Activated B cell treated with CpG ODN at 0.5 μM for 24 hours (primary cell): ENCODE measurements around the gene RCN1. TPM values are rescaled to one million over a fixed set of nuclear protein-coding genes. Genes with fewer than 3 reads are reported as not detected.

Experiments
- ATAC-seq: fragments of 200-7000 bp; cut with Tn5 transposase; one replicate; pipeline ENCODE4 v1.10.0; 2021; ENCODE audit warnings: low read depth, mild to moderate bottlenecking, moderate library complexity
- CTCF ChIA-PET: fragments of 350-600 bp; sonication (Branson Sonifier 250); formaldehyde crosslinking; loops from one replicate; lab custom pipeline; 2021; ENCODE audit warnings: antibody characterized with exemption; lab: Charles Lee
- POLR2A ChIA-PET: fragments of 350-600 bp; sonication (Branson Sonifier 250); formaldehyde crosslinking; loops from one replicate; lab custom pipeline; 2021; ENCODE audit warnings: antibody characterized with exemption; lab: Charles Lee
- DNase-seq: peaks from one replicate; pipeline ENCODE4 v3.0.0; 2022
- H3K27ac Mint-ChIP-seq: one replicate; pipeline ENCODE4 v1.8.0; 2020; ENCODE audit warnings: mixed read lengths
- H3K27me3 Mint-ChIP-seq: one replicate; pipeline ENCODE4 v1.8.0; 2021; ENCODE audit warnings: mixed read lengths
- H3K36me3 Mint-ChIP-seq: one replicate; pipeline ENCODE4 v1.8.0; 2021; ENCODE audit warnings: low read depth, mixed read lengths
- H3K4me1 Mint-ChIP-seq: one replicate; pipeline ENCODE4 v1.8.0; 2021; ENCODE audit warnings: mixed read lengths
- H3K4me3 Mint-ChIP-seq: one replicate; pipeline ENCODE4 v1.8.0; 2020; ENCODE audit warnings: mild to moderate bottlenecking, mixed read lengths
- H3K9me3 Mint-ChIP-seq: one replicate; pipeline ENCODE4 v1.8.0; 2020; ENCODE audit warnings: mixed read lengths
- intact Hi-C: fragments of 100-400 bp; cut with micrococcal nuclease; formaldehyde crosslinking; loops from one replicate; pipeline ENCODE4 v1.15.1; 2024
- total RNA-seq: library from RNA; stranded (reverse); gene quantifications from 2 replicates; pipeline ENCODE4 v1.2.3, GENCODE V29; 2022
- TF ChIP-seq, protein P1 (sequence below): fragments of 200-600 bp; IDR thresholded peaks from one replicate; pipeline ENCODE4 v1.8.0; 2022; ENCODE audit warnings: antibody characterized with exemption, mild to moderate bottlenecking

RCN1 gene
- total RNA-seq, 1 donor from 2014 or later, result 15.8 TPM

GRCh38 chr11:32152821-32153220 lies 61.9 kb downstream of the RCN1 start:
- DNase-seq (no peak), ATAC-seq (no peak)
- Mint-ChIP-seq H3K4me1 (no peaks in the 10 kb centered on the region), H3K4me3 (no peak overlapping the region), H3K9me3 (peaks cover 3% of the 10 kb centered on the region), H3K27ac (no peak overlapping the region), H3K27me3 (peaks cover 15% of the 10 kb centered on the region), H3K36me3 (no peaks in the 10 kb centered on the region)
- TF ChIP-seq, protein P1, sequence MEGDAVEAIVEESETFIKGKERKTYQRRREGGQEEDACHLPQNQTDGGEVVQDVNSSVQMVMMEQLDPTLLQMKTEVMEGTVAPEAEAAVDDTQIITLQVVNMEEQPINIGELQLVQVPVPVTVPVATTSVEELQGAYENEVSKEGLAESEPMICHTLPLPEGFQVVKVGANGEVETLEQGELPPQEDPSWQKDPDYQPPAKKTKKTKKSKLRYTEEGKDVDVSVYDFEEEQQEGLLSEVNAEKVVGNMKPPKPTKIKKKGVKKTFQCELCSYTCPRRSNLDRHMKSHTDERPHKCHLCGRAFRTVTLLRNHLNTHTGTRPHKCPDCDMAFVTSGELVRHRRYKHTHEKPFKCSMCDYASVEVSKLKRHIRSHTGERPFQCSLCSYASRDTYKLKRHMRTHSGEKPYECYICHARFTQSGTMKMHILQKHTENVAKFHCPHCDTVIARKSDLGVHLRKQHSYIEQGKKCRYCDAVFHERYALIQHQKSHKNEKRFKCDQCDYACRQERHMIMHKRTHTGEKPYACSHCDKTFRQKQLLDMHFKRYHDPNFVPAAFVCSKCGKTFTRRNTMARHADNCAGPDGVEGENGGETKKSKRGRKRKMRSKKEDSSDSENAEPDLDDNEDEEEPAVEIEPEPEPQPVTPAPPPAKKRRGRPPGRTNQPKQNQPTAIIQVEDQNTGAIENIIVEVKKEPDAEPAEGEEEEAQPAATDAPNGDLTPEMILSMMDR, result no peak
- POLR2A ChIA-PET, result no interaction called here
- CTCF ChIA-PET, result no interaction called here
- intact Hi-C loops, result no loop called here

DNA sequence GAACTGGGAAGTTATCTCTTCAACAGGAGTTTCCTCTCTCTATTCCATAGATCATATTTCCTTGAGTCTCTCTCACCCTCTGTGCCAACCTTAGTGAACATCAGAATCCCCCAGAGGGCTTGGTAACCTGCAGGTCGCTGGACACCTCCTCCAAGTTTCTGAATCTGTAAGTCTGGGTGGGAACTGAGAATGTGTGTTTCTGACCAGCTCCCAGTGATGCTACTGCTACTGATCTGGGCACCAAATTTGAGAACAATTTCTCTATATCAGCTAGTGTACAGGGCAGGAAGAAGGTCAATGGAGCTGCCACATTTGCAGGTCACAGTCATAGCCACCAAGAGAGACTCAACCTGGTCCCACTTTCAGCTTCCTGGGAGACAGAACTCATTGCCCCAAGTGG lies 62.9 kb downstream of the RCN1 start:
- Mint-ChIP-seq H3K27ac (no peak overlapping the region), H3K9me3 (peaks cover 3% of the 10 kb centered on the region), H3K36me3 (no peaks in the 10 kb centered on the region), H3K4me3 (no peak overlapping the region), H3K4me1 (no peaks in the 10 kb centered on the region), H3K27me3 (peaks cover 15% of the 10 kb centered on the region)
- ChIA-PET CTCF (no interaction called here), POLR2A (no interaction called here)
- TF ChIP-seq, protein P1, result no peak
- intact Hi-C loops, result no loop called here
- no peak for DNase-seq
- ATAC-seq, result no peak

GRCh38 chr11:32154275-32154674 lies 63.4 kb downstream of the RCN1 start:
- DNase-seq, result no peak
- no peak for ATAC-seq
- Mint-ChIP-seq H3K27ac (no peak overlapping the region), H3K36me3 (no peaks in the 10 kb centered on the region), H3K9me3 (peaks cover 3% of the 10 kb centered on the region), H3K27me3 (peaks cover 12% of the 10 kb centered on the region), H3K4me1 (no peaks in the 10 kb centered on the region), H3K4me3 (no peak overlapping the region)
- ChIA-PET CTCF (no interaction called here), POLR2A (no interaction called here)
- intact Hi-C loops, result no loop called here
- TF ChIP-seq, protein P1, result no peak
